ENCODE results near the gene SSMEM1. TPM values are rescaled to one million over a fixed set of nuclear protein-coding genes. Genes with fewer than 3 reads are reported as not detected.

SSMEM1 gene
- total and polyA plus RNA-seq, 9 of the 15 experiments (the other 6 are each of a cell fraction or from before 2014, with no cell fraction given), result 0.10 to 0.28 (median 0.18) TPM; not detected in 4

DNA sequence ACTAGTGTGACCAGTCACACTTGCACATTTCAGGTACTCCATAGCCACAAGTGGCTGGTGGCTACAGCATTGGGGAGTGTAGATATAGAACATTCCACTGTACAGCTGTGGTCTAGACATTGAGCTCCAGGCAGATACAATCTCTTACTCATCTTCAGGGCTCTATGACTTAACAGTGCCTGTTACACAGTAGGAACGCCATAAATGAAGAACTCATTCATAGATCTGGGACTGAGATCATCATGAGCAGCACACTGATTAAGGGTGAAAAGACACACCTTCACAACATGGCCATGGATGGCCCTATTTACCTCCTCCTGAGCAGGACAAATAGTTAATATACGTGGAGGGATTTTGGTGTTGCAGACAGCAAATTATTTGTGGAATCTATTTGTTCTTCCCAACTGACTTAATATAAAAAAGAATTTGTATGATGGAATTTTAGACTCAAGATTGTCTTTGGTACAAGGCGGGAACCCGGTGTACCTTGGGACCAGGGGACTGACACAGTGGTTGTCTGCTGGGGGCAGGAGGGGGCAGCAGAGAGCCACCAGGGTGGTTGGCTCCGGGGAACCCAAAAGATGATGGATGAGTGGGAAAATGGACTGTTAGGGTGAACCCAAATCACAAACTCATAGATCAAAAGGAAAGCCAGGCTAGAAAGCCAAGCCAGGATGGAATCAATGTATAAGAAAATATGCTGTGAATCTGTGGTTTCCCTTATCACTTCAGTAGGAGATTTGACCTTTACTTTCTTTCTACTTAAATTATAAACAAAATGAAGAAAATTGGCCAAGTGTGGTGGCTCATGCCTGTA lies 34.7 kb downstream of the SSMEM1 start (continued):
- TF ChIP-seq CC2D1A (IDR thresholded peaks at IDR 0.05) (peak; percentile 68), LEF1 (IDR thresholded peaks at IDR 0.05) (no peak), TAF7 (tag; IDR thresholded peaks at IDR 0.05) (no peak), BCOR (IDR thresholded peaks at IDR 0.05) (0 out of 2 replicates have a peak, but pooled peaks have one; percentile 35), MTA2 (IDR thresholded peaks at IDR 0.05; ENCODE audit: low read depth) (peak; percentile 27; the same call in 1 of the 2 replicates), TCFL5 (CRISPR knock-in tag; conservative IDR thresholded peaks at IDR 0.05) (no peak), ZBTB1 (CRISPR knock-in tag; IDR thresholded peaks at IDR 0.05; ENCODE audit: borderline replicate concordance, low read depth) (no peak), ZNF583 (CRISPR knock-in tag; IDR thresholded peaks at IDR 0.05) (no peak), ARID2 (IDR thresholded peaks at IDR 0.05) (peak; percentile 60; the same call in 1 of the 2 replicates), NR2C2 (CRISPR knock-in tag; IDR thresholded peaks at IDR 0.05) (no peak), NR2C2 (tag; IDR thresholded peaks at IDR 0.05) (no peak), MTA3 (IDR thresholded peaks at IDR 0.05; ENCODE audit: borderline replicate concordance) (peak; percentile 77), ELF1 (tag; IDR thresholded peaks at IDR 0.05) (no peak), NR2C1 (IDR thresholded peaks at IDR 0.05) (no peak), NR2C1 (tag; IDR thresholded peaks at IDR 0.05) (no peak), L3MBTL2 (IDR thresholded peaks at IDR 0.05) (no peak), TBP (optimal IDR thresholded peaks at IDR 0.05; ENCODE audit: low read depth, low read length) (no peak), TBL1XR1 (IDR thresholded peaks at IDR 0.05; ENCODE audit: low read length in 2 of 2) (peak in 1 of 2 experiments; percentile 94; a peak in 2 of 4 replicates), IRF2 (CRISPR knock-in tag; IDR thresholded peaks at IDR 0.05) (no peak), NELFE (IDR thresholded peaks at IDR 0.05; ENCODE audit: insufficient read depth, insufficient read length) (no peak), HCFC1 (IDR thresholded peaks at IDR 0.05; ENCODE audit: low read depth, low read length) (0 out of 2 replicates have a peak, but pooled peaks have one; percentile 20), ZNF384 (IDR thresholded peaks at IDR 0.05; ENCODE audit: low read depth, low read length) (no peak)
- TF ChIP-seq, protein P1, sequence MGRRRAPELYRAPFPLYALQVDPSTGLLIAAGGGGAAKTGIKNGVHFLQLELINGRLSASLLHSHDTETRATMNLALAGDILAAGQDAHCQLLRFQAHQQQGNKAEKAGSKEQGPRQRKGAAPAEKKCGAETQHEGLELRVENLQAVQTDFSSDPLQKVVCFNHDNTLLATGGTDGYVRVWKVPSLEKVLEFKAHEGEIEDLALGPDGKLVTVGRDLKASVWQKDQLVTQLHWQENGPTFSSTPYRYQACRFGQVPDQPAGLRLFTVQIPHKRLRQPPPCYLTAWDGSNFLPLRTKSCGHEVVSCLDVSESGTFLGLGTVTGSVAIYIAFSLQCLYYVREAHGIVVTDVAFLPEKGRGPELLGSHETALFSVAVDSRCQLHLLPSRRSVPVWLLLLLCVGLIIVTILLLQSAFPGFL (CRISPR knock-in tag; IDR thresholded peaks at IDR 0.05), result no peak
- TF ChIP-seq, protein P2, sequence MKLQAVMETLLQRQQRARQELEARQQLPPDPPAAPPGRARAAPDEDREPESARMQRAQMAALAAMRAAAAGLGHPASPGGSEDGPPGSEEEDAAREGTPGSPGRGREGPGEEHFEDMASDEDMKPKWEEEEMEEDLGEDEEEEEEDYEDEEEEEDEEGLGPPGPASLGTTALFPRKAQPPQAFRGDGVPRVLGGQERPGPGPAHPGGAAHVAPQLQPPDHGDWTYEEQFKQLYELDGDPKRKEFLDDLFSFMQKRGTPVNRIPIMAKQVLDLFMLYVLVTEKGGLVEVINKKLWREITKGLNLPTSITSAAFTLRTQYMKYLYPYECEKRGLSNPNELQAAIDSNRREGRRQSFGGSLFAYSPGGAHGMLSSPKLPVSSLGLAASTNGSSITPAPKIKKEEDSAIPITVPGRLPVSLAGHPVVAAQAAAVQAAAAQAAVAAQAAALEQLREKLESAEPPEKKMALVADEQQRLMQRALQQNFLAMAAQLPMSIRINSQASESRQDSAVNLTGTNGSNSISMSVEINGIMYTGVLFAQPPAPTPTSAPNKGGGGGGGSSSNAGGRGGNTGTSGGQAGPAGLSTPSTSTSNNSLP (IDR thresholded peaks at IDR 0.05; ENCODE audit: borderline replicate concordance, low read depth, low read length), result no peak
- TF ChIP-seq, protein P3, sequence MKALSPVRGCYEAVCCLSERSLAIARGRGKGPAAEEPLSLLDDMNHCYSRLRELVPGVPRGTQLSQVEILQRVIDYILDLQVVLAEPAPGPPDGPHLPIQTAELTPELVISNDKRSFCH (CRISPR knock-in tag; IDR thresholded peaks at IDR 0.05), result no peak
- TF ChIP-seq, protein P3 (tag; IDR thresholded peaks at IDR 0.05), result peak; percentile 90
- TF ChIP-seq, protein P4, sequence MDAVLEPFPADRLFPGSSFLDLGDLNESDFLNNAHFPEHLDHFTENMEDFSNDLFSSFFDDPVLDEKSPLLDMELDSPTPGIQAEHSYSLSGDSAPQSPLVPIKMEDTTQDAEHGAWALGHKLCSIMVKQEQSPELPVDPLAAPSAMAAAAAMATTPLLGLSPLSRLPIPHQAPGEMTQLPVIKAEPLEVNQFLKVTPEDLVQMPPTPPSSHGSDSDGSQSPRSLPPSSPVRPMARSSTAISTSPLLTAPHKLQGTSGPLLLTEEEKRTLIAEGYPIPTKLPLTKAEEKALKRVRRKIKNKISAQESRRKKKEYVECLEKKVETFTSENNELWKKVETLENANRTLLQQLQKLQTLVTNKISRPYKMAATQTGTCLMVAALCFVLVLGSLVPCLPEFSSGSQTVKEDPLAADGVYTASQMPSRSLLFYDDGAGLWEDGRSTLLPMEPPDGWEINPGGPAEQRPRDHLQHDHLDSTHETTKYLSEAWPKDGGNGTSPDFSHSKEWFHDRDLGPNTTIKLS (IDR thresholded peaks at IDR 0.05; ENCODE audit: borderline replicate concordance, low read depth), result no peak
